Fibroblast of skin of back (primary cell): Measurements from ENCODE around the gene EPHA10.
A peak's percentile ranks its signal among the peaks of the same experiment; 100 is the strongest.
"Not testable (repeated sequence)": the region's sequence is repeated elsewhere in the genome, so short reads cannot be mapped to it uniquely, and the experiment has no call there.

Experiments
- DNase-seq: peaks from one replicate; pipeline ENCODE4 v3.0.0-alpha.2; 2013

Gene EPHA10

GRCh38 chr1:37767488-37767887 is 2.6 kb upstream of the EPHA10 start:
- DNase-seq = no peak

- no peak for DNase-seq
Measured at GRCh38 chr1:37765916-37766664, 1.2 kb upstream of the EPHA10 start.

- peak; percentile 53 for DNase-seq
Measured at GRCh38 chr1:37764414-37764825, 500 bp downstream of the EPHA10 start.

GRCh38 chr1:37763791-37764413 is 1.0 kb downstream of the EPHA10 start:
- DNase-seq = no peak

GRCh38 chr1:37762516-37762915 is 2.4 kb downstream of the EPHA10 start:
- no peak for DNase-seq

- DNase-seq = no peak
Measured at GRCh38 chr1:37761416-37762095, 3.4 kb downstream of the EPHA10 start.

GRCh38 chr1:37759451-37759850 is 5.5 kb downstream of the EPHA10 start:
- no peak for DNase-seq

GRCh38 chr1:37755951-37756560 is 8.9 kb downstream of the EPHA10 start:
- DNase-seq = no peak

GRCh38 chr1:37755290-37755689 is 9.6 kb downstream of the EPHA10 start:
- no peak for DNase-seq

GRCh38 chr1:37753473-37754321 is 11.2 kb downstream of the EPHA10 start:
- no peak for DNase-seq

GRCh38 chr1:37752583-37753471 is 12.1 kb downstream of the EPHA10 start:
- no peak for DNase-seq

- DNase-seq = no peak
Measured at GRCh38 chr1:37752213-37752582, 12.7 kb downstream of the EPHA10 start.

GRCh38 chr1:37748565-37748964 is 16.4 kb downstream of the EPHA10 start:
- DNase-seq = no peak

GRCh38 chr1:37746806-37747205 is 18.1 kb downstream of the EPHA10 start:
- DNase-seq = no peak

GRCh38 chr1:37741662-37742061 is 23.3 kb downstream of the EPHA10 start:
- DNase-seq = no peak

- peak; percentile 35 for DNase-seq
Measured at GRCh38 chr1:37741130-37741529, 23.8 kb downstream of the EPHA10 start.

GRCh38 chr1:37739222-37739621 is 25.7 kb downstream of the EPHA10 start:
- no peak for DNase-seq

- not testable (repeated sequence) for DNase-seq
Measured at GRCh38 chr1:37738619-37739018, 26.3 kb downstream of the EPHA10 start.

GRCh38 chr1:37737975-37738374 is 26.9 kb downstream of the EPHA10 start:
- not testable (repeated sequence) for DNase-seq

- no peak for DNase-seq
Measured at GRCh38 chr1:37734629-37735591, 30.0 kb downstream of the EPHA10 start.
